Osteoblast (primary cell): ENCODE data around the gene YPEL3. TPM values are rescaled to one million over a fixed set of nuclear protein-coding genes. Genes with fewer than 3 reads are reported as not detected.
"Not testable (repeated sequence)": the region's sequence is repeated elsewhere in the genome, so short reads cannot be mapped to it uniquely, and the experiment has no call there.

Source experiments
- DNase-seq: peaks from one replicate; pipeline ENCODE4 v3.0.0; 2011; ENCODE audit warnings: low spot score, mixed read lengths; ENCODE audit not compliant: insufficient read length; ENCODE audit errors: missing footprints
- H2AFZ ChIP-seq: 2 replicates; pipeline ENCODE4 v1.6.0; 2011; ENCODE audit warnings: mild to moderate bottlenecking, low read length
- H3K27ac ChIP-seq: 2 replicates; pipeline ENCODE4 v1.5.1; 2011; ENCODE audit warnings: mild to moderate bottlenecking, low read depth, low read length, moderate library complexity
- H3K27me3 ChIP-seq: 2 replicates; pipeline ENCODE4 v1.6.0; 2012; ENCODE audit warnings: mild to moderate bottlenecking, control low read depth, inconsistent platforms, low read length, moderate library complexity; ENCODE audit not compliant: insufficient read depth
- H3K36me3 ChIP-seq: 2 replicates; pipeline ENCODE4 v1.5.1; 2011; ENCODE audit warnings: mild to moderate bottlenecking, low read length, control low read depth, moderate library complexity; ENCODE audit not compliant: insufficient read depth
- H3K4me1 ChIP-seq: 2 replicates; pipeline ENCODE4 v1.5.1; 2011; ENCODE audit warnings: mild to moderate bottlenecking, low read length, control low read depth, moderate library complexity; ENCODE audit not compliant: insufficient read depth
- H3K4me2 ChIP-seq: 2 replicates; pipeline ENCODE4 v1.6.0; 2011; ENCODE audit warnings: mild to moderate bottlenecking, low read length; ENCODE audit not compliant: insufficient read depth
- H3K4me3 ChIP-seq: fragments of 200-600 bp; sonication (generic); 3 replicates; pipeline ENCODE4 v1.5.1; 2012; ENCODE audit warnings: mild to moderate bottlenecking, low read length, inconsistent platforms; ENCODE audit not compliant: insufficient read depth
- H3K79me2 ChIP-seq: 2 replicates; pipeline ENCODE4 v1.6.0; 2012; ENCODE audit warnings: mild to moderate bottlenecking, low read length, control low read depth, inconsistent platforms; ENCODE audit not compliant: insufficient read depth
- H3K9me3 ChIP-seq: 2 replicates; pipeline ENCODE4 v1.5.1; 2011; ENCODE audit warnings: low read depth, low read length, control low read depth
- H4K20me1 ChIP-seq: 2 replicates; pipeline ENCODE4 v1.6.0; 2012; ENCODE audit warnings: mild to moderate bottlenecking, low read length, control low read depth; ENCODE audit not compliant: insufficient read depth
- CTCF ChIP-seq: IDR thresholded peaks from 2 replicates; pipeline ENCODE4 v1.5.1; 2011; ENCODE audit warnings: mild to moderate bottlenecking, low read depth, low read length, moderate library complexity; ENCODE audit errors: extremely low read depth
- total RNA-seq: library from RNA; depleted of rRNA; stranded (reverse); fragments of >200 nt; gene quantifications from 2 replicates; pipeline ENCODE4 v1.2.3, GENCODE V29; 2012

Gene YPEL3
- total RNA-seq, 1 donor, result 28.2 TPM

GRCh38 chr16:30127993-30128392, 32.0 kb upstream of the YPEL3 start:
- H3K4me1 ChIP-seq, result peaks cover 13% of the 10 kb centered on the region
- H3K27me3 ChIP-seq, result no peaks in the 10 kb centered on the region
- no peaks in the 10 kb centered on the region for H4K20me1 ChIP-seq
- no peak overlapping the region for H3K4me2 ChIP-seq
- no peaks in the 10 kb centered on the region for H3K36me3 ChIP-seq
- no peak overlapping the region for H3K4me3 ChIP-seq
- no peak overlapping the region for H3K27ac ChIP-seq
- H3K9me3 ChIP-seq, result no peaks in the 10 kb centered on the region
- no peak for DNase-seq
- H2AFZ ChIP-seq, result no peak overlapping the region
- no peak for TF ChIP-seq CTCF
- H3K79me2 ChIP-seq, result no peaks in the 10 kb centered on the region

DNA sequence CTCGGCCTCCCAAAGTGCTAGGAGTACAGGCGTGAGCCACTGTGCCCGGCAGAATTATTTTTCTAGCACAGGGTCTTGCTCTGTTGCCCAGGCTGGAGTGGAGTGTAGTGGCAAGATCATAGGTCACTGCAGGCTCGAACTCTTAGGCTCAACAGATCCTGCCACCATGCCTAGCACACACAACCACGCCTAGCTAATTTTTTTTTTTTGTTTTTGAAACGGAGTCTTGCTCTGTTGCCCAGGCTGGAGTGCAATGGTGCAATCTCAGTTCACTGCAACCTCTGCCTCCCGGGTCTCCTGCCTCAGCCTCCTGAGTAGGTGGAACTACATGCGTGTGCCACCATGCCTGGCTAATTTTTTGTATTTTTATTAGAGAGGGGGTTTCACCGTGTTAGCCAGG, 29.7 kb upstream of the YPEL3 start:
- H3K36me3 ChIP-seq, DNase-seq, H3K27me3 ChIP-seq: not testable (repeated sequence)

DNA sequence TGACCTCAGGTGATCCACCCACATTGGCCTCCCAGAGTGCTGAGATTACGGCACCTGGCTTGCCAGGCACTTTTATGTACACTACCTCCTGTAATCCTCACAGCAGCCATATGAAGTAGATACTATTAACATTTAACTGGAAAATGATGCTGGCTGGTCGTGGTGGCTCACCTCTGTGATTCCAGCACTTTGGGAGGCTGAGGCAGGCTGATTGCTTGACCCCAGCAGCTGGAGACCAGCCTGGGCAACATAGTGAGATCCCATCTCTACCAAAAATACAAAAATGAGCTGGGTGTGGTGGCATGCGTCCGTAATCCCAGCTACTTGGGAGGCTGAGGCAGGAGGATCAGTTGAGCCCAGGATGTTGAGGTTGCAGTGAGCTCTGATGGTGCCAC, 29.0 kb upstream of the YPEL3 start:
- H3K27me3 ChIP-seq, result no peaks in the 10 kb centered on the region
- TF ChIP-seq CTCF, result no peak

More for the DNA sequence above, 29.7 kb upstream of the YPEL3 start:
- H3K4me3 ChIP-seq, H4K20me1 ChIP-seq, H3K27ac ChIP-seq, H2AFZ ChIP-seq, H3K79me2 ChIP-seq, H3K9me3 ChIP-seq, H3K4me2 ChIP-seq: not testable (repeated sequence)
- peaks cover 27% of the 10 kb centered on the region for H3K4me1 ChIP-seq

DNA sequence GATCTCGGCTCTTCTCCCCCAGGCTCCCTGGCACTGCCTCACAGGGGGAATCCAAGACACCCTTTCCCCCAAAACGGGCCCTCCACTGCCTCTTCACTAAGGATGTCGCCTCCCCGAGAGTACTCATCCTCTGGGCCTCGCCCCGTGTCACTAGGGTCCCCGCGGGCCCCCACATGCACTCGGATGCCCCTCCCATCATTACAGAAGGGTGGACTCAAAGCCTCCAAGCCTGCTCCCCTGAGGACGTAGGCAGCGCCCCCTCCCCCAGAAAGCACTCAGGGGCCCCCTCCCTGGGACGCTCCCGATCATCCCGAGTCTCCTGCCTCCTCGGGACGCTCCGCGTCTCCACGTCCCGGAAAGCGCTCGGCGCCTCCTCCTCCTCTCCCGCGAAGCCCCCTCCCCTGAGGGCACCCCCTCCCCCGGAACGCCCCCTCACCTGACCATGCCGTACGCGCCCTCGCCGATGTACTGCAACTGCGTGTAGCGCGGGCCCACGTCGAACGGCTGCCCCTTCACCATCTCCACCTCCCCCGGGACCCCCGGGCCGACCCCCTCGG, 26.7 kb upstream of the YPEL3 start:
- no peak for DNase-seq
- H4K20me1 ChIP-seq, result no peaks in the 10 kb centered on the region
- H3K79me2 ChIP-seq, result peaks cover 6% of the 10 kb centered on the region
- no peaks in the 10 kb centered on the region for H3K27me3 ChIP-seq
- no peaks in the 10 kb centered on the region for H3K9me3 ChIP-seq
- TF ChIP-seq CTCF, result no peak
- peaks cover 25% of the 10 kb centered on the region for H3K36me3 ChIP-seq
- H3K4me2 ChIP-seq, result peak overlapping the region; percentile 91
- peaks cover 27% of the 10 kb centered on the region for H3K4me1 ChIP-seq
- H3K27ac ChIP-seq, result peak overlapping the region; percentile 63
- H3K4me3 ChIP-seq, result peak overlapping the region; percentile 86
- H2AFZ ChIP-seq, result peak overlapping the region; percentile 77

More for the DNA sequence above, 29.0 kb upstream of the YPEL3 start:
- Histone ChIP-seq H3K36me3 (peaks cover 6% of the 10 kb centered on the region), H3K4me1 (peaks cover 27% of the 10 kb centered on the region), H3K4me3 (no peak overlapping the region), H2AFZ (no peak overlapping the region), H3K4me2 (no peak overlapping the region), H4K20me1 (no peaks in the 10 kb centered on the region), H3K9me3 (no peaks in the 10 kb centered on the region), H3K27ac (no peak overlapping the region), H3K79me2 (peaks cover 6% of the 10 kb centered on the region)
- no peak for DNase-seq
